Jurkat, Clone E6-1 (cell line): ENCODE results near the gene DGCR6.
"Not testable (repeated sequence)": the region's sequence is repeated elsewhere in the genome, so short reads cannot be mapped to it uniquely, and the experiment has no call there.

ENCODE experiments used
- DNase-seq: peaks from one replicate; pipeline ENCODE4 v3.0.0-alpha.2; 2011; ENCODE audit warnings: low read depth, low spot score
- H3K4me3 ChIP-seq: 2 replicates; pipeline ENCODE4 v1.5.1; 2011; ENCODE audit warnings: mild to moderate bottlenecking, low read length, control low read depth, moderate library complexity

DGCR6 gene

GRCh38 chr22:18957621-18958320 is 51.7 kb downstream of the DGCR6 start:
- DNase-seq, H3K4me3 ChIP-seq: not testable (repeated sequence)

- DNase-seq, H3K4me3 ChIP-seq: not testable (repeated sequence)
These were observed 52.2 kb downstream of the DGCR6 start for GRCh38 chr22:18958321-18958705.

GRCh38 chr22:18958738-18959137 is 52.6 kb downstream of the DGCR6 start:
- H3K4me3 ChIP-seq: not testable (repeated sequence)
- DNase-seq: peak; percentile 80

- DNase-seq, H3K4me3 ChIP-seq: not testable (repeated sequence)
These were observed 53.1 kb downstream of the DGCR6 start for GRCh38 chr22:18959266-18959665.

GRCh38 chr22:18959741-18960140 is 53.6 kb downstream of the DGCR6 start:
- DNase-seq, H3K4me3 ChIP-seq: not testable (repeated sequence)

GRCh38 chr22:18960166-18960820 is 54.2 kb downstream of the DGCR6 start:
- DNase-seq, H3K4me3 ChIP-seq: not testable (repeated sequence)

GRCh38 chr22:18961201-18961600 is 55.1 kb downstream of the DGCR6 start:
- not testable (repeated sequence) for DNase-seq

More at GRCh38 chr22:18961201-18961600, 55.1 kb downstream of the DGCR6 start:
- H3K4me3 ChIP-seq: not testable (repeated sequence)
